Natural killer cell (primary cell): ENCODE measurements around the gene SUDS3. TPM values are rescaled to one million over a fixed set of nuclear protein-coding genes. Genes with fewer than 3 reads are reported as not detected.

Experiments used
- ATAC-seq, 3 donors: fragments of 150-1000 bp in 2 of 3; fragments of 200-7000 bp in 1 of 3; cut with Tn5 transposase; 1 replicate in 1 of 3; 2 replicates in 2 of 3; pipeline ENCODE4 v1.10.0; 2021; ENCODE audit warnings: mild to moderate bottlenecking in 2 of 3, moderate library complexity in 2 of 3
- DNase-seq, 2 donors: peaks; one replicate each; pipeline versions ENCODE4 v3.0.0 to v3.0.0-alpha.2; 2013 to 2021; ENCODE audit warnings: mixed read lengths in 1 of 2
- H3K27ac ChIP-seq: one replicate; pipeline ENCODE4 v1.5.1; 2013; ENCODE audit warnings: mild to moderate bottlenecking, low read length
- H3K27me3 ChIP-seq: one replicate; pipeline ENCODE4 v1.6.1; 2013; ENCODE audit warnings: low read length; ENCODE audit not compliant: control insufficient read depth, insufficient read depth
- H3K36me3 ChIP-seq: one replicate; pipeline ENCODE4 v1.6.1; 2013; ENCODE audit warnings: low read length; ENCODE audit not compliant: control insufficient read depth, insufficient read depth
- H3K4me1 ChIP-seq: one replicate; pipeline ENCODE4 v1.6.1; 2013; ENCODE audit warnings: low read length; ENCODE audit not compliant: control insufficient read depth, insufficient read depth
- H3K4me3 ChIP-seq: one replicate; pipeline ENCODE4 v1.5.1; 2013; ENCODE audit warnings: low read length
- H3K9me3 ChIP-seq: one replicate; pipeline ENCODE4 v1.6.1; 2013; ENCODE audit warnings: low read length; ENCODE audit not compliant: control insufficient read depth, insufficient read depth
- H3K27ac Mint-ChIP-seq, 2 donors: one replicate each; pipeline ENCODE4 v1.8.0; 2022; ENCODE audit warnings: mild to moderate bottlenecking in 2 of 2, mixed read lengths in 2 of 2, moderate library complexity in 1 of 2
- H3K27me3 Mint-ChIP-seq, 2 donors: one replicate each; pipeline ENCODE4 v1.8.0; 2022; ENCODE audit warnings: low read depth in 2 of 2, mixed read lengths in 2 of 2
- H3K36me3 Mint-ChIP-seq: one replicate; pipeline ENCODE4 v1.8.0; 2022; ENCODE audit warnings: mixed read lengths
- H3K4me1 Mint-ChIP-seq, 2 donors: one replicate each; pipeline ENCODE4 v1.8.0; 2022; ENCODE audit warnings: mixed read lengths in 2 of 2
- H3K4me3 Mint-ChIP-seq: one replicate; pipeline ENCODE4 v1.8.0; 2022; ENCODE audit warnings: mild to moderate bottlenecking, moderate library complexity, mixed read lengths
- H3K9me3 Mint-ChIP-seq, 2 donors: one replicate each; pipeline ENCODE4 v1.8.0; 2022; ENCODE audit warnings: mixed read lengths in 2 of 2
- WGBS: methylation state at CpG from one replicate; pipeline ENCODE4 v1.1.7; 2013; ENCODE audit warnings: missing lambda C conversion rate; ENCODE audit not compliant: insufficient coverage; 5-methylcytosine and 5-hydroxymethylcytosine counted together
- intact Hi-C: fragments of 100-400 bp; cut with micrococcal nuclease; formaldehyde crosslinking; loops from one replicate; pipeline ENCODE4 v1.14.2; 2022
- total RNA-seq, 4 donors: library from RNA; stranded (reverse); fragments of 120-200 nt in 1 of 4; gene quantifications; one replicate each; pipeline versions ENCODE4 v1.2.3 to v1.2.4, GENCODE V29; 2013 to 2022
- TF ChIP-seq, protein P1 (sequence below): fragments of 200-600 bp; IDR thresholded peaks from one replicate; pipeline ENCODE4 v1.8.0; 2022; ENCODE audit warnings: antibody characterized with exemption

The SUDS3 gene
- total RNA-seq, 3 donors from 2014 or later (not counting 1 experiment from before 2014, with no cell fraction given) = 27.5 to 40.3 (median 35.7) TPM

DNA sequence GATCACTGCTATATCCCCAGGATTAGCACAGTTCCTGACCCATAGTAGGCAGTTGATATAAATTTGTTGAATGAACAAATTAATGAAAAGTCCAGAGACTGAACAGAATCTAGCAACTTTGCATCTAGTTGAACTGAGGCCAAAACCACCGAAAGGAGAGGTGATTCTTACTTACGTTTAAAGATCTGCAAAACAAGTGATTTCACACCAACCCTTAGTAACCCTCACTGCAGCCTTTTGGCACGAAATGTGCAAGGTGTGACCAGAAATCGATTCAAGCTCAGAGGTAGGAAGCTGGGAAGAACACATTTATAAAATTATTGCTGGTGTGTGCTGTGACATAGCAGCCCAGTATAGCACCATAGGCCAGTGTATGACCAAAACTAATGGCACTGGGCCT, 70.8 kb downstream of the SUDS3 start:
- Histone ChIP-seq H3K27ac (no peak overlapping the region), H3K4me3 (no peak overlapping the region), H3K27me3 (no peaks in the 10 kb centered on the region), H3K36me3 (no peaks in the 10 kb centered on the region), H3K4me1 (no peaks in the 10 kb centered on the region), H3K9me3 (no peaks in the 10 kb centered on the region)
- intact Hi-C loops = no loop called here
- no peaks in the 10 kb centered on the region for H3K4me1 Mint-ChIP-seq
- no peak overlapping the region for H3K27ac Mint-ChIP-seq
- DNase-seq = no peak
- H3K27me3 Mint-ChIP-seq = peaks cover 16 to 42% of the 10 kb centered on the region in 2 donors
- H3K36me3 Mint-ChIP-seq = no peaks in the 10 kb centered on the region
- WGBS = 83% methylated on average over 3 of the region's 4 CpGs
- H3K9me3 Mint-ChIP-seq = no peaks in the 10 kb centered on the region
- no peak for ATAC-seq
- TF ChIP-seq, protein P1, sequence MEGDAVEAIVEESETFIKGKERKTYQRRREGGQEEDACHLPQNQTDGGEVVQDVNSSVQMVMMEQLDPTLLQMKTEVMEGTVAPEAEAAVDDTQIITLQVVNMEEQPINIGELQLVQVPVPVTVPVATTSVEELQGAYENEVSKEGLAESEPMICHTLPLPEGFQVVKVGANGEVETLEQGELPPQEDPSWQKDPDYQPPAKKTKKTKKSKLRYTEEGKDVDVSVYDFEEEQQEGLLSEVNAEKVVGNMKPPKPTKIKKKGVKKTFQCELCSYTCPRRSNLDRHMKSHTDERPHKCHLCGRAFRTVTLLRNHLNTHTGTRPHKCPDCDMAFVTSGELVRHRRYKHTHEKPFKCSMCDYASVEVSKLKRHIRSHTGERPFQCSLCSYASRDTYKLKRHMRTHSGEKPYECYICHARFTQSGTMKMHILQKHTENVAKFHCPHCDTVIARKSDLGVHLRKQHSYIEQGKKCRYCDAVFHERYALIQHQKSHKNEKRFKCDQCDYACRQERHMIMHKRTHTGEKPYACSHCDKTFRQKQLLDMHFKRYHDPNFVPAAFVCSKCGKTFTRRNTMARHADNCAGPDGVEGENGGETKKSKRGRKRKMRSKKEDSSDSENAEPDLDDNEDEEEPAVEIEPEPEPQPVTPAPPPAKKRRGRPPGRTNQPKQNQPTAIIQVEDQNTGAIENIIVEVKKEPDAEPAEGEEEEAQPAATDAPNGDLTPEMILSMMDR = no peak
- no peak overlapping the region for H3K4me3 Mint-ChIP-seq

DNA sequence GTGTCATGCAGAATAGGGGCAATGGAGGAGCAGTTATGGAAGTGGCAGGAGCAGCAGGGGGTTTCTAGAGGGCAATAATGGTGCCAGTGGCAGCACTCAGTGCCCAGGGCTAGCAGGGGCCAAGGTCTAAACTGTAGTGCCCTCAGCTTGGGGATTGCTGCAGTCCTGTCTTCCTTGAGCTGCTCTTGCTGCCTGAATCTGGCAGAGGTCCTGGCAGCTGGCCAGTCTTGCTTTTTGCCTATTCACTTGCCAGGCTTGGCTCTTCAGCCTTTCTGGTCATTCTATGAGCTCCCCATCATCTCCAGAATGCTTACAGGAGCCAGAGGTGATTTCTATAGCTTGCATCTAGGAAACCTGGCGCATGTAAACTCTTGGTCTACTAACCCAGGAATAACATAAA, 72.0 kb downstream of the SUDS3 start:
- Histone ChIP-seq H3K9me3 (no peaks in the 10 kb centered on the region), H3K4me3 (no peak overlapping the region), H3K4me1 (no peaks in the 10 kb centered on the region), H3K27ac (no peak overlapping the region), H3K27me3 (no peaks in the 10 kb centered on the region), H3K36me3 (no peaks in the 10 kb centered on the region)
- ATAC-seq (no peak), DNase-seq (no peak)
- WGBS = 100% methylated on average over 1 of the region's 1 CpG
- Mint-ChIP-seq H3K9me3 (no peaks in the 10 kb centered on the region), H3K27me3 (peaks cover 12 to 36% of the 10 kb centered on the region in 2 donors), H3K36me3 (no peaks in the 10 kb centered on the region), H3K4me1 (no peaks in the 10 kb centered on the region), H3K4me3 (no peak overlapping the region), H3K27ac (no peak overlapping the region)
- intact Hi-C loops = no loop called here
- TF ChIP-seq, protein P1 = no peak

DNA sequence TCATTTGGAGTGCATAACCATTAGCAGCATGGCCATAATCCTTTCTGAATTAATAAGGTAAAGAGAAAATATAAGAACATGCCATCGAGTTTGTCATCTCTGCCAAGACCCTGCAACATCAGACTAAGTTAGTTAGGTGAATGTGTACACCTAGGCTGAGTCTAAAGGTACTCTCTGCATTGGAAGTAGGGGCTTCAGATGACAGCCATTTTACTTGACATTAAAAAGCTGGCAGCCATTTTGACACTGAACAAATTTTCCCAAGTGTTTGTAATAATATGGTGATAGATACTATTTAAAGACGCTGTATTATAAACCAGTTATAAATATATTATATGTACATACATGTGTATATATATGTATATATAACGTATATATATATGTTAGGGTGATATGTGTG, 79.0 kb downstream of the SUDS3 start:
- H3K27ac Mint-ChIP-seq = no peak overlapping the region
- Histone ChIP-seq H3K4me1 (no peaks in the 10 kb centered on the region), H3K4me3 (no peak overlapping the region), H3K9me3 (no peaks in the 10 kb centered on the region), H3K36me3 (no peaks in the 10 kb centered on the region), H3K27me3 (no peaks in the 10 kb centered on the region), H3K27ac (no peak overlapping the region)
- no peak overlapping the region for H3K4me3 Mint-ChIP-seq
- DNase-seq (no peak), ATAC-seq (no peak)
- peaks cover 0 to 2% of the 10 kb centered on the region in 2 donors for H3K9me3 Mint-ChIP-seq
- peaks cover 5 to 6% of the 10 kb centered on the region in 2 donors for H3K4me1 Mint-ChIP-seq
- TF ChIP-seq, protein P1 = no peak
- intact Hi-C loops = no loop called here
- peaks cover 6 to 23% of the 10 kb centered on the region in 2 donors for H3K27me3 Mint-ChIP-seq
- WGBS = 71% methylated on average over 1 of the region's 3 CpGs
- no peaks in the 10 kb centered on the region for H3K36me3 Mint-ChIP-seq

DNA sequence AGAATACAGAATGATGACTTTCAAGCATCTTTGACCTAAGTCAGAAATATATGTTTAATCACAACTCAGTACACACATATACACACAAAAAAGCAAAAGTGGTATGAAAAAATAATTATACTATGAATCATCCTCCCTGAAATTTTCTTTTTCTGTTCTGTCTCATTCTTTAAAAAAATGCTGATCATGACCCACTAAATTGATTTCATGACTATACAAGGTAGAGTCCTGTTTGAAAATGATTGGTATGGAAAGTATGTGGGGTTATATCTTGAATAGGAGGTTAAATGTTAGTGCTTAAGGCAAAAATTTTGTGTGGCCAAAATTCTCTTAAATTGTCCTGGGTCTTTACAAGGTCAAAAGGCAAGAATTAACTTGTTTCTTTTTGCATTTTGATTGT, 80.4 kb downstream of the SUDS3 start:
- no peak overlapping the region for H3K27ac Mint-ChIP-seq
- peaks cover 3 to 11% of the 10 kb centered on the region in 2 donors for H3K27me3 Mint-ChIP-seq
- no peak for DNase-seq
- intact Hi-C loops = no loop called here
- Histone ChIP-seq H3K27me3 (no peaks in the 10 kb centered on the region), H3K4me3 (no peak overlapping the region), H3K36me3 (no peaks in the 10 kb centered on the region), H3K4me1 (no peaks in the 10 kb centered on the region), H3K9me3 (no peaks in the 10 kb centered on the region), H3K27ac (no peak overlapping the region)
- no peak for ATAC-seq
- H3K36me3 Mint-ChIP-seq = no peaks in the 10 kb centered on the region
- H3K4me1 Mint-ChIP-seq = peaks cover 5 to 6% of the 10 kb centered on the region in 2 donors
- TF ChIP-seq, protein P1 = no peak
- H3K4me3 Mint-ChIP-seq = no peak overlapping the region
- peaks cover 0 to 2% of the 10 kb centered on the region in 2 donors for H3K9me3 Mint-ChIP-seq
